Inflammatory macrophage treated with lipopolysaccharide for 4 hours (primary cell): ENCODE measurements around the gene USP24.
"Not testable (repeated sequence)": the region's sequence is repeated elsewhere in the genome, so short reads cannot be mapped to it uniquely, and the experiment has no call there.

Experiments used
- DNase-seq: peaks from one replicate; pipeline ENCODE4 v3.0.0-alpha.2; 2020

The USP24 gene

GRCh38 chr1:55196433-55197035 is 18.6 kb downstream of the USP24 start:
- DNase-seq = no peak

- DNase-seq = peak; percentile 84
These were observed 19.5 kb downstream of the USP24 start for GRCh38 chr1:55195521-55196233.

- DNase-seq = peak; percentile 50
These were observed 20.3 kb downstream of the USP24 start for GRCh38 chr1:55194851-55195250.

- no peak for DNase-seq
These were observed 23.1 kb downstream of the USP24 start for GRCh38 chr1:55192093-55192492.

- not testable (repeated sequence) for DNase-seq
These were observed 23.8 kb downstream of the USP24 start for GRCh38 chr1:55191219-55191952.

GRCh38 chr1:55190109-55190508 is 25.1 kb downstream of the USP24 start:
- no peak for DNase-seq

GRCh38 chr1:55188909-55189308 is 26.3 kb downstream of the USP24 start:
- no peak for DNase-seq

GRCh38 chr1:55185832-55186231 is 29.3 kb downstream of the USP24 start:
- no peak for DNase-seq

- DNase-seq = no peak
These were observed 30.3 kb downstream of the USP24 start for GRCh38 chr1:55184859-55185258.

- no peak for DNase-seq
These were observed 33.5 kb downstream of the USP24 start for GRCh38 chr1:55181666-55182065.

GRCh38 chr1:55180075-55180670 is 35.0 kb downstream of the USP24 start:
- DNase-seq = no peak

- peak; percentile 17 for DNase-seq
These were observed 35.9 kb downstream of the USP24 start for GRCh38 chr1:55179177-55179835.

- no peak for DNase-seq
These were observed 42.5 kb downstream of the USP24 start for GRCh38 chr1:55172687-55173086.

- no peak for DNase-seq
These were observed 42.9 kb downstream of the USP24 start for GRCh38 chr1:55172272-55172671.

GRCh38 chr1:55171694-55172093 is 43.5 kb downstream of the USP24 start:
- no peak for DNase-seq

GRCh38 chr1:55170426-55170825 is 44.7 kb downstream of the USP24 start:
- no peak for DNase-seq

- no peak for DNase-seq
These were observed 46.0 kb downstream of the USP24 start for GRCh38 chr1:55169126-55169525.

- no peak for DNase-seq
These were observed 46.8 kb downstream of the USP24 start for GRCh38 chr1:55168353-55168752.

- DNase-seq = no peak
These were observed 47.8 kb downstream of the USP24 start for GRCh38 chr1:55167224-55167871.

GRCh38 chr1:55164906-55165305 is 50.3 kb downstream of the USP24 start:
- no peak for DNase-seq

GRCh38 chr1:55159571-55159970 is 55.6 kb downstream of the USP24 start:
- DNase-seq = no peak

- DNase-seq = no peak
These were observed 58.6 kb downstream of the USP24 start for GRCh38 chr1:55156608-55157007.

GRCh38 chr1:55156093-55156492 is 59.1 kb downstream of the USP24 start:
- DNase-seq = no peak
